Measurements from ENCODE around the gene DSC1.

GRCh38 chr18:31100436-31101182, 62.0 kb downstream of the DSC1 start:
- TF ChIP-seq CTCF (IDR thresholded peaks at IDR 0.05; ENCODE audit: poor library complexity) (no peak), EZH2 (IDR thresholded peaks at IDR 0.05; ENCODE audit: borderline replicate concordance) (peak; percentile 27), EZH2phosphoT487 (IDR thresholded peaks at IDR 0.05; ENCODE audit: low read depth, severe bottlenecking, unreplicated experiment) (no peak)

Measured in hepatocyte (in vitro differentiated cells).